ENCODE measurements around the gene AMMECR1.

Gene AMMECR1

GRCh38 chrX:110212299-110212698 is 105.6 kb downstream of the AMMECR1 start:
- no peak for DNase-seq (ENCODE audit: low spot score)

DNA sequence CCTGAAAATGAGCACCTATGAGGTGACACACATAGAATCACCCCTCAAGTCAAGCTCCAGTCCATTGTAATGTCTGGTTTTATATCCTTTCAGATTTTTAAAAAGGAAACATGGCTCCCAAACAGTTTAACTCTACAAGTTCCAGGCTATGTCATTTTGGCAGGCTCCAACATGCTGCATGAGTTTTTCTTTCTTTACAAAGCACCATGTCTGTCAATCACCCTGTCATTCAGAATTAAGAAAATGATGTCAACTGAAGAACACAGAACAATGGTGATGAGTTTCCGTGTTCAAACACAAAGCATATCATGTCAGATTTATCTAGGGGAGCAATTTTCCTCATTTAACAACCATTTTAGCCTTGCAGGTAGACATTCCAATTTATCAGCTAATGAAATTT is 106.5 kb downstream of the AMMECR1 start:
- DNase-seq (ENCODE audit: low spot score): no peak

GRCh38 chrX:110210417-110211139 is 107.3 kb downstream of the AMMECR1 start:
- DNase-seq (ENCODE audit: low spot score): peak; percentile 35

DNA sequence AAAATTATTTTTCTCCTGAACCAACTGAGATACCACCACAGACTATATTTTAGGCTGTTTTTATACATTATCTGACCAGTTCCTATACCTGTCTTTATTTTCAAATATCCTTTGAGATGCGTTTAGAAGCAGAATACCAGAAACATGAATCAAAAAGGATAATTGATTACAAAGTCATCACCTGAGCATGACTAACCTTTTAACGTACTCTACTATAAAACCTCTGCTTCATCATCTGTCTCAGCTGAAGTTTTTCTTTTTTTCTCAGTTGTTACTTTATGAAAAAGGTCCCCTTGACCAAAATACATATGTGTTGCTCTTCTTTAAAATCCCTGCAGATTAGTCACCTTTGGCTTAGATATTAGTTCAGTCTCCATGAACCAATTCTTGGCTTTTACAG is 109.8 kb downstream of the AMMECR1 start:
- DNase-seq (ENCODE audit: low spot score): no peak

DNA sequence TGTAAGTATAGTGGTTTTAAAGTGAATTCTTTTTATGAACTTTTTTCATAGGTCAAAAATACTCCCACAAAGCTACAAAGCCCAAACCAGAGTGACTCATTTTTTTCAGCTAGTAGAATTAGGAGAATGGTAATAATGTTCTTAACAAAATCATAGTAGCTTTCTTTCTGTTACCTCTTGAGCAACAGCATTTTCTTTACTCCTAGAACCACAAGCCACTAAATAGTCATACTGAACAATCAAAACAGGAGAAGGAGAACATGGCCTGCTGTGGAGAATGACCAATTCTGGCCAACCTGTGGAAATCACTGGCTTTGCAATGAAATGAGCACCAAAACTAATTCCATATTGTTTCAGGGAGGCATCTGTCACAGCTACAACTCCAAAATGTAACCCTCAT is 112.9 kb downstream of the AMMECR1 start:
- peak; percentile 38 for DNase-seq (ENCODE audit: low spot score)

DNA sequence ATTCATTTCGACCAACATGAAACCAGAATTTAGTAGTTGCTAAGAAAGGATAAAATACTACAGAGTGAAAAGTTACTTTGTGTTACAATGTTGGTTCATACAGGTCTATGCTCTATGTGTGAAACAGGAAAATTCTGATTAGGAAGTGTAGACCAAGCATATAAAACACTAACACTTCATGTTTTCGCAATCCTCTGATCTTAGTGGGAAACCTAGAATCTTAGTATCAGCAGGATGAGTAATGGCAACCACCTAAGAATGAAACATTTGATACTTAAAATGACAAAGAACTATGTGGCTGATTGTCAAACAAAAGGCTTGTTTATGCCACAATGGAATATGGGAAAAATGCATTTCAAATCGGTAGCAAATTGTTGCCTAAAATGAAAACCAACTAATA is 116.1 kb downstream of the AMMECR1 start:
- no peak for DNase-seq (ENCODE audit: low spot score)

DNA sequence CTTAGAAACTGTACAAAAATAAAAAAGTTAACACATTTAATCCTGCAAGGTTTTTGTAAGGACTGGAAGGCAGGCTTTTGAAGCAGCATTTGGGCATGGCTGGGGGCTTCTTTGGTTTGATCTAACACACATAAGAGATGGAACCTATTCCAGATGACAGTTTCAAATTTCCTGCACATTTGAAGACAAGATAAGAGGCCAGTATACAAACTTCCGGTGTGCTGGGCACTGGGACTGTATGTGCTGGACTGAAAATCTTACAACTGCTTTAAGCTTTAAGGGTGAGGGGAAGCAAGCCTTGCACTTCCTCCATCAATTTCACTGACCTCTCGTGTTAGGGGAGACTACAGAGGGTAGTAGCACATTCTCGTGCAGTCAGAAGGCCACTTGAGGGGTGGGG is 122.9 kb downstream of the AMMECR1 start:
- no peak for DNase-seq (ENCODE audit: low spot score)

DNA sequence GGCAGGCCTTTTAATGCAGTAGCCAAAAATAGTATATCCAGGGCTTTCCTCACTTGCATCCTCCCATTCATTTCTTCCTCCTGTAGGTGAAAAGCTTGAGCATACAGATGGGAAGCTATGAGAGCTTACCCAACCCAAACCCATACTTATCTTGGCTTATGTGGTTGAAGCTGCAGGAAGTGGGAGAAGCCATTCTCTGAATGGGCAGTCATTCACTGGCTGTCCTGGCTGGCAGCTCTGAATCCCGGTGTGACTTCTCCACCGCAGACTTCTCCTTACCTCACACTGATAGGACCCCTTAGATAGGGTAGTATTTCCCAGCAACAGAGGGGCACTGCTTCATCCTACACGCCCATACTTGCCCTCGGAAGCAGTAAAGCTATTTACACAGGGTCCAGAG is 125.4 kb downstream of the AMMECR1 start:
- DNase-seq (ENCODE audit: low spot score): no peak

GRCh38 chrX:110188701-110189558 is 129.0 kb downstream of the AMMECR1 start:
- no peak for DNase-seq (ENCODE audit: low spot score)

GRCh38 chrX:110183314-110183713 is 134.6 kb downstream of the AMMECR1 start:
- no peak for DNase-seq (ENCODE audit: low spot score)

- DNase-seq (ENCODE audit: low spot score): no peak
Measured at GRCh38 chrX:110182865-110183264, 135.0 kb downstream of the AMMECR1 start.

DNA sequence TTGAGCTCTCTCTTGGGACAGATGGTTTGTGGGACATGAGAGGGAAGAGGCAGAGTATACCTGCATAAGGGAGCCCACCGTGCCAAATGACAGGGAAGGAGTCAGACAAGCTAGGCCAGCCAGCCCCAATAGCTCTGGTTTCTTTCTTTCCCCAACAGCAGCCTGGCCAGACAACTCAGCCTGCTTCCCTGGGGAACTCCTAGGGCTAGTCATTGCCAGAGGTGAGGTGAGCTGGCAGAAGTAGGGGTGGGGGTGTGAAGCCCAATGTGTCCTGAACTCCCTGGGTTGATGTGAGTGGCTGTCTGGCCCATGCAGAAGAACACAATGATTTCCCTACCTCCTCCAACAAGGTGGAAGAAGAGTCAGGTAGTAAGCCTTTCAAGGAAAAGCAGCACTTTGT is 135.5 kb downstream of the AMMECR1 start:
- DNase-seq (ENCODE audit: low spot score): no peak

DNA sequence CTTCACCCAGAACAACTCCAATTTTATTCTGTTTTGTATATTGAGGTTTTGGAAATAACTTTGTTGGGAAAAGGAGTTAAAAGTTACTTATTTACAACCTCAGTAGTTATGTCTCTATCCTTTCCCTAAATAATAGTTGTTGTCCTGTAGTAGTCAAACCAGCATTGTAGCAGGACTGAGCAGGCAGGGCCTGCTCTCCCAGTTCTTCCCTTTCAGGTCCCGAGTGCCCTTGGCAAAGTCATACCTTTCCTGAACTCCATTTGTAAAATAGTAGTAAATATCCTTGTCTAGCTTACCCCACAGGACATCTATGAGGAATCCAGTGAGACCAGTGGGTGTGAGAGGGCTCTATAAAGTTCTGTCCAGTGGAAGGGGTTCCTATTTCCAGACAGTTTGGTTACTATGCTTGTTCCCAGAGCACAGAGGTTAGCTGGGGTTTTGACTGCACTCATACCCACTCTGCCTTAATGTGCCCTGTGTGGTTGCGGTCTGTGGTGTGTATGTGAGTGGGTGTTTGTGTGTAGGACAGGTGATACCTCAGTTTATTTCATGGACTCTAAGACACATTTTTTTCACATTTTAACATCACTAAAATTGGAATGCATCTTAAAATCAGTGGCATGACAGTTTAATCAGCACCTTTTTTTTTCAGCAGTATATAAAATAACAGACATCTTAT is 136.3 kb downstream of the AMMECR1 start:
- no peak for DNase-seq (ENCODE audit: low spot score)

DNA sequence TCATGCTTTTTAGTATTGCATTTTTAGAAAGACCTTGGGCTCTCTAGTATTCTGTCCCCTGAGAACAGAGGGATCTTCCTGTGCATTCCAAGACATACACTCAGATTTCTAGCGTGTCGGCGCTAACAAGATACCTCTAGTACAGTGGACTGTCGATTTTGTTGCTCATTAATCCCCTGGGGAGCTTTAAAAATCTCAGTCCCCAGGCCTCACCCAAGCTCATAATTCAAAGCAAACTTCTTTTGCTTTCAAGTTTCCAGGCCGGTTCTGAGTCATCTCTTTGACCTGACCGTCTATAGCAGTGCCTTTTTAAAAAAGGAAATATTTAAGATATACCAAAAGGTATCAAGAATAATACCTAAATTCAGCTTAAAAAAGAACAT is 137.0 kb downstream of the AMMECR1 start:
- peak; percentile 41 for DNase-seq (ENCODE audit: low spot score)

- DNase-seq (ENCODE audit: low spot score): peak; percentile 66
Measured at GRCh38 chrX:110180176-110180927, 137.5 kb downstream of the AMMECR1 start.

DNA sequence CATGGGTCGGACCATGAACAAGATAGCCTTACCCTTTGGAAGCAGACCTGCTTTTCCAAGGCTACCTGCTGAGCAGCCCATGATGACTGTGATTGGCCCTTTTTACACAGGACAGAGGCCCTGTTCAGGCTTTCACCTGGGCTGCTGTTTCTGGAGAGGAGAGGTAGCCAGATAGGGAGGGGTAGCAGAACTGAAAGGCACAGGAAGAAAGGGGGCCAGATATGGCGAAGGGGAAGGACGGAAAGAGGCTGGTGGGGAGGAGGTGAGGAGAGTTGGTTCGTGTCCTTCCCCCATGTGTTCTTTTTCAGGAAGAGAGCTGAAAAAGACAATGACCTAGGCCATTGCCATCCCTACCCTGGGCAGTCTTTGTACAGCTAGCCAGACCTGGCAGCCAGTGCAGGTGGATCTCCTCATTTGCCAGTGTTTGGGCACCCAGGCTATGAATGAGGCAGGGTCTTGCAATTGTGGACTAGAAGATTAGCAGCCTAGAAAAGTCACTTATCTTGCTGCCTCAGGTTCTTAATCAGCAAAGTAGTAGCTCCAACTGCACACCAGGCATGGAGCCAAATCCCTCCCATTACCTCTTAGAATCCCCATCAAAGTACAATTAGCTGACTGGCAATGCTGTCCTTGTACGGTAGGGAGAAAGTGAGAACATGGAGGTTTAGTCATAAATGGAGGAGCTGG is 139.6 kb downstream of the AMMECR1 start:
- DNase-seq (ENCODE audit: low spot score): no peak

- no peak for DNase-seq (ENCODE audit: low spot score)
Measured at GRCh38 chrX:110175696-110176095, 142.2 kb downstream of the AMMECR1 start.

GRCh38 chrX:110175146-110175545 is 142.7 kb downstream of the AMMECR1 start:
- DNase-seq (ENCODE audit: low spot score): peak; percentile 15

DNA sequence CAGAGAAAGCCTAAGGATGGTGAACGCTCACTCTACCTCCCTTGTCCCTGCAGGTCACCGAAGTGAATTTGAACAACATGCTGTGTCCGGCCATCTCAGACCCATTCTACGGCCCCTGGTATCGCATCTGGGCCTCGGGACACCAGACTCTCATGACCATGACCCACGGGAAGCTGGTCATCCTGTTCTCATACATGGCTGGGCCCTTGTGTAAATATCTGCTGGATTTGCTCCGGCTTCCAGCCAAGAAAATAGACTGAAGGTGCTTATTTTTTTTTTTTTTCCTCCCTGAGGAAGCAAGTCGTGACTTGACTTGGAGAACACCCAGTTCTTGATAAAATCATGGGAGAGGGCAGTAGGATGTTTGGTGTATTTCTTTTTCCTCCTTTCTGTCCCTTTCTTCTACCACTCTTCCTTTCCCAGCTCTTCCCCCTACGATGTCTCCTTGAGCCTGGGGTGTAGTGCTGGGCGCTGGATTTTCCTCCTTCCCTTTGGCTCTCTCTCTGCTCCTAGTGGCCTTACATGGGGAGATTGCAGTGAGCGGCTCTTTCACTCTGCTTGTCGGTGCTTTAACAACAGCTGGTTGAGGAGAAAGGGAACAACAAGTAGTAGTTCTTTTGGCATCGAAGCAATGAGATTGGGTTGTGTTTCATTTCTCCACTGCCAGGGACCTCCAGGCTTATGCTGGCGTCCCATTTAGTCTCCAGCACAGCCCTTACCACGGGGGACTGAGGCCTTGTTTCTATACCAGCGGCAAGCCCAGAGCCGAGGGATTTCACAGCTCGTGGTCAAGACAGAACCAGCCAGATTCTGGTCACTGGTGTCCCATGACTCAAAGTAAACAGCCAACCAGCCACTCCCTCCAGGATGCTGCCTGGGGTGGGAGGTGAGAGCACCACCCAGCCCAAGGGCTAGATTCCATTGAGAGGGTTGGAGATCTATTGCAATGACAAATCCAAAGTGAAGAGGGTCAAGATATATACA is 144.4 kb downstream of the AMMECR1 start:
- peak; percentile 34 for DNase-seq (ENCODE audit: low spot score)

- DNase-seq (ENCODE audit: low spot score): no peak
Measured at GRCh38 chrX:110172215-110172614, 145.7 kb downstream of the AMMECR1 start.
